ENCODE measurements around the gene XCR1.

DNA sequence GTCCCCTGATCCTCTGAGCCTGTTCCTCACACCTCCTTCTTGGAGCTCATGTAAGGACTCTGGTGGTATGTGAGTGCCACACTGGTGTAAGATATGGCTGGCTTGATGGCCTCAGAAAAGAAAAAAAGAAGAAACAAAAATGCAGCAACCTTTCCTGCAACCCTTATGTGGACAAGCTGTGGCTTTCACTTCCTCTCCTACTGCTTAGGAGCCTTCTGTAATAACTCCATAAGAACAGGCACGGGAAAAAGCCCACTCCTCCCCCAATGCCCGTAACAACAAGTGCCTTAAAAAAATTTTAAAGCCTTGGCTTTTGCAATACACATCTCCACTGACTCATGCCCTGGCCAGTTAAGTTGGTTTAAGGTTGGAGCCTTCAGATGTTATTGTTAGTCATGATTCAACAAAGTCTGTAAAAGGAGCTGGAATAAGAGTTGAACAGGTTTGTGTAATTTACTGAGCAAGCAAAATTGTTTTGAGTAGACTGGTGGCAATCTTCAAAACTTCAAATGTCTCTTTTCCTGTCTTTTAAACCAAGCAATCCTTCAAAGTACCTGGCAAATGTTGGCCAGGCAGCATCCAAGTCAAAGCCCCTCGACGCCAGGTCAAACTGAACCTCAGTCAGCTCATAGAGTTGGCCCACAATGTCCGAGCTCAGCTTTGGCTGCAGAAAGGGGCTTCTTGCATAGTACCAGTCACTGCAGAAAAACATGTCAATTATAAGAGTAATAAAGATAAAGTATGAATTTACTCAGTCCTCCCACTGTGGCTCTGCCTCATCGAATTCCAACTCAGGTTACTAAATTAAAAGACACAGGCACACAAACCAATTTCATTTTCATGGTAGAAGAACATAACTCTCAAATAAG lies 54.5 kb downstream of the XCR1 start:
- TF ChIP-seq, protein P1, sequence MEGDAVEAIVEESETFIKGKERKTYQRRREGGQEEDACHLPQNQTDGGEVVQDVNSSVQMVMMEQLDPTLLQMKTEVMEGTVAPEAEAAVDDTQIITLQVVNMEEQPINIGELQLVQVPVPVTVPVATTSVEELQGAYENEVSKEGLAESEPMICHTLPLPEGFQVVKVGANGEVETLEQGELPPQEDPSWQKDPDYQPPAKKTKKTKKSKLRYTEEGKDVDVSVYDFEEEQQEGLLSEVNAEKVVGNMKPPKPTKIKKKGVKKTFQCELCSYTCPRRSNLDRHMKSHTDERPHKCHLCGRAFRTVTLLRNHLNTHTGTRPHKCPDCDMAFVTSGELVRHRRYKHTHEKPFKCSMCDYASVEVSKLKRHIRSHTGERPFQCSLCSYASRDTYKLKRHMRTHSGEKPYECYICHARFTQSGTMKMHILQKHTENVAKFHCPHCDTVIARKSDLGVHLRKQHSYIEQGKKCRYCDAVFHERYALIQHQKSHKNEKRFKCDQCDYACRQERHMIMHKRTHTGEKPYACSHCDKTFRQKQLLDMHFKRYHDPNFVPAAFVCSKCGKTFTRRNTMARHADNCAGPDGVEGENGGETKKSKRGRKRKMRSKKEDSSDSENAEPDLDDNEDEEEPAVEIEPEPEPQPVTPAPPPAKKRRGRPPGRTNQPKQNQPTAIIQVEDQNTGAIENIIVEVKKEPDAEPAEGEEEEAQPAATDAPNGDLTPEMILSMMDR (conservative IDR thresholded peaks at IDR 0.05; ENCODE audit: low read depth, low read length) = no peak
- TF ChIP-seq EZH2 (IDR thresholded peaks at IDR 0.05; ENCODE audit: borderline replicate concordance, low read depth, low read length, poor library complexity, severe bottlenecking) = no peak

All from A673 (cell line).